ENCODE measurements around the gene MAFG. TPM values are rescaled to one million over a fixed set of nuclear protein-coding genes. Genes with fewer than 3 reads are reported as not detected.

MAFG gene
- polyA plus RNA-seq, 1 of the 3 experiments (the other 2 are of a cell fraction): 38.7 TPM

GRCh38 chr17:81901167-81902022 is 26.1 kb downstream of the MAFG start:
- peaks cover 36% of the 10 kb centered on the region for H3F3A ChIP-seq (replicated peaks; ENCODE audit: insufficient read depth)
- WGBS (ENCODE audit: low lambda C conversion rate): 95% methylated on average over 7 of the region's 21 CpGs
- no peak overlapping the region for H3K9ac ChIP-seq
- no peak overlapping the region for H3K27ac ChIP-seq (ENCODE audit: low read depth in 2 of 2, low read length in 1 of 2)
- H3K27me3 ChIP-seq (ENCODE audit: insufficient read depth): no peaks in the 10 kb centered on the region
- H3K79me2 ChIP-seq (ENCODE audit: insufficient read depth): peaks cover 4% of the 10 kb centered on the region; the same call in 1 of the 2 replicates
- H3K4me2 ChIP-seq: 0 out of 2 replicates have a peak overlapping the region, but pooled peaks have one; percentile 57
- no peaks in the 10 kb centered on the region for H3K9me2 ChIP-seq
- H3K4me3 ChIP-seq (ENCODE audit: low read depth in 2 of 2, low read length in 1 of 2): peak overlapping the region in 1 of 2 experiments; percentile 33; a peak in 1 of 4 replicates
- no peak overlapping the region for H2AFZ ChIP-seq (ENCODE audit: low read depth)
- TF ChIP-seq FOXM1 (IDR thresholded peaks at IDR 0.05; ENCODE audit: low read depth): no peak
- TF ChIP-seq NFIC (IDR thresholded peaks at IDR 0.05; ENCODE audit: borderline replicate concordance): no peak
- TF ChIP-seq SIN3A (IDR thresholded peaks at IDR 0.05; ENCODE audit: borderline replicate concordance, low read depth, low read length): no peak
- TF ChIP-seq GATA2 (CRISPR knock-in tag; IDR thresholded peaks at IDR 0.05): no peak
- TF ChIP-seq FOSL2 (IDR thresholded peaks at IDR 0.05; ENCODE audit: borderline replicate concordance, low read depth): no peak
- no peak for TF ChIP-seq RFX5 (IDR thresholded peaks at IDR 0.05; ENCODE audit: low read length)
- TF ChIP-seq, protein P1, sequence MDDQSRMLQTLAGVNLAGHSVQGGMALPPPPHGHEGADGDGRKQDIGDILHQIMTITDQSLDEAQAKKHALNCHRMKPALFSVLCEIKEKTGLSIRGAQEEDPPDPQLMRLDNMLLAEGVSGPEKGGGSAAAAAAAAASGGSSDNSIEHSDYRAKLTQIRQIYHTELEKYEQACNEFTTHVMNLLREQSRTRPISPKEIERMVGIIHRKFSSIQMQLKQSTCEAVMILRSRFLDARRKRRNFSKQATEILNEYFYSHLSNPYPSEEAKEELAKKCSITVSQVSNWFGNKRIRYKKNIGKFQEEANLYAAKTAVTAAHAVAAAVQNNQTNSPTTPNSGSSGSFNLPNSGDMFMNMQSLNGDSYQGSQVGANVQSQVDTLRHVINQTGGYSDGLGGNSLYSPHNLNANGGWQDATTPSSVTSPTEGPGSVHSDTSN (IDR thresholded peaks at IDR 0.05): no peak
- no peak for TF ChIP-seq FOXJ3 (CRISPR knock-in tag; IDR thresholded peaks at IDR 0.05)
- TF ChIP-seq REST (IDR thresholded peaks at IDR 0.05; ENCODE audit: low read depth, low read length): no peak
- TF ChIP-seq RAD21 (IDR thresholded peaks at IDR 0.05; ENCODE audit: low read length): no peak
- no peak for TF ChIP-seq YY1 (IDR thresholded peaks at IDR 0.05; ENCODE audit: low read depth)
- no peak for TF ChIP-seq USF1 (IDR thresholded peaks at IDR 0.05; ENCODE audit: borderline replicate concordance, low read depth)
- no peak for TF ChIP-seq EZH2phosphoT487 (IDR thresholded peaks at IDR 0.05; ENCODE audit: borderline replicate concordance, low read depth)
- TF ChIP-seq GABPA (IDR thresholded peaks at IDR 0.05; ENCODE audit: low read depth): no peak
- TF ChIP-seq, protein P2, sequence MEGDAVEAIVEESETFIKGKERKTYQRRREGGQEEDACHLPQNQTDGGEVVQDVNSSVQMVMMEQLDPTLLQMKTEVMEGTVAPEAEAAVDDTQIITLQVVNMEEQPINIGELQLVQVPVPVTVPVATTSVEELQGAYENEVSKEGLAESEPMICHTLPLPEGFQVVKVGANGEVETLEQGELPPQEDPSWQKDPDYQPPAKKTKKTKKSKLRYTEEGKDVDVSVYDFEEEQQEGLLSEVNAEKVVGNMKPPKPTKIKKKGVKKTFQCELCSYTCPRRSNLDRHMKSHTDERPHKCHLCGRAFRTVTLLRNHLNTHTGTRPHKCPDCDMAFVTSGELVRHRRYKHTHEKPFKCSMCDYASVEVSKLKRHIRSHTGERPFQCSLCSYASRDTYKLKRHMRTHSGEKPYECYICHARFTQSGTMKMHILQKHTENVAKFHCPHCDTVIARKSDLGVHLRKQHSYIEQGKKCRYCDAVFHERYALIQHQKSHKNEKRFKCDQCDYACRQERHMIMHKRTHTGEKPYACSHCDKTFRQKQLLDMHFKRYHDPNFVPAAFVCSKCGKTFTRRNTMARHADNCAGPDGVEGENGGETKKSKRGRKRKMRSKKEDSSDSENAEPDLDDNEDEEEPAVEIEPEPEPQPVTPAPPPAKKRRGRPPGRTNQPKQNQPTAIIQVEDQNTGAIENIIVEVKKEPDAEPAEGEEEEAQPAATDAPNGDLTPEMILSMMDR (IDR thresholded peaks at IDR 0.05): no peak
- no peak for TF ChIP-seq JUND (IDR thresholded peaks at IDR 0.05)
- no peak for TF ChIP-seq TCF12 (IDR thresholded peaks at IDR 0.05)
- no peak for TF ChIP-seq TAF1 (IDR thresholded peaks at IDR 0.05; ENCODE audit: borderline replicate concordance, low read depth, low read length)
- peaks cover 14 to 50% of the 10 kb centered on the region in 2 experiments for H3K36me3 ChIP-seq (replicated peaks in 1 of 2; ENCODE audit: control insufficient read depth in 1 of 2, insufficient read depth in 2 of 2, low read length in 1 of 2)
- ChIA-PET CTCF (interaction anchor here (0.6 to 2.3 kb wide), 10 partner anchors 9 to 226 kb away, joined by 3 to 9 read pairs (median 4); partner anchors contain the start of genes PCYT2 and SIRT7), POLR2A (interaction anchor here (0.8 to 1.2 kb wide), 4 partner anchors 9 to 68 kb away, joined by 3 to 6 read pairs (median 4); partner anchors contain the start of genes ANAPC11, MCRIP1 and PCYT2)
- DNase-seq: no peak
- H3K4me1 ChIP-seq (ENCODE audit: control insufficient read depth in 1 of 2, insufficient read depth in 2 of 2, low read depth in 1 of 2, low read length in 1 of 2): peaks cover 3 to 10% of the 10 kb centered on the region in 2 experiments; a peak in 1 of 4 replicates
- H3K9me3 ChIP-seq: no peaks in the 10 kb centered on the region
- H4K20me1 ChIP-seq (ENCODE audit: insufficient read depth): peaks cover 8% of the 10 kb centered on the region; the same call in 1 of the 2 replicates
